ENCODE data around the gene PTPN20. TPM values are rescaled to one million over a fixed set of nuclear protein-coding genes. Genes with fewer than 3 reads are reported as not detected.
"Not testable (repeated sequence)": the region's sequence is repeated elsewhere in the genome, so short reads cannot be mapped to it uniquely, and the experiment has no call there.

Gene PTPN20
- total and polyA plus RNA-seq, 5 donors from 2014 or later: 0.17 to 0.69 (median 0.44) TPM; not detected in 2

DNA sequence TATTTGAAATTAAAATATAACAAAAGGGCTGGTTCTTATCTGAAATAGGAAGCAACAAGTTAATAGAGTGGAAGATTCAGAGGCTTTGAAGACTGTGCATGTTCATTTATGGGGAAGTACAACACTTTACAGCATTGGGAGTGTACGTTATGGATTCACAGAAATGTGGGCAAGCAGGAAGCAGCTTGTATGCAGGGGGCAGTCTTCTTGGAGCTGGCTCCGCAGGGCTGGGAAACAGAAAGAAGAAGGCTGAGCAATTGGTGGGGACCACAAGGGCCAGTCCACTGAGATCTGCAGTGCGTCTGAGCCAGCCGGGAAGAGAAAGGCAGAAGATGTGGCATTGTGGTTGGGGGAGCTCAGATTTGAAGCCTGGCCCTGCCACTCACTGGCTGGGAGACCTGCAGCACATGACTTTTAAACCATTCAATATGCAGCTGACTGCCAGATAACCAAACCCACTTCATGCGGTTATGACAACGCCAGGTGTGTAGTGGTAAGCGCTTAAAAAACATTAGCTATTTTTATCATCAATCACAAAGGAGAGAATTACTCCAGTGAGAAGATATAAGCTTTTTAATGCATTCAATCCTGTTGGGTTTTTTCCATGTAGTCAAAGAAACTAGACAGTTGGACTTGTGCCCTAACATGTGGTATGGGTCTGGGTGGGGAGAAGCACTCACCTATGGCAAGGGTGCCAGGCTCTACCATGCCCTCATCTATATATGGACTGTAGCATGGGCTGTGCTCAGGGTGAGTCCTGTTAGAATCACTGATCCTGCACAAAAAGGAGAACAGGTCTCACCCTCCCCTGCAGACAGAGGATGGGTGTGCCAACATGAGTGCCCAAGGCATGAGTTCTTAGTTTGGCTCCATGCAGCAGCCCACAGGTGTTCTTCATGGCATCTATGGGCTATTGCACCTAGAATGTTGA, 14.2 kb upstream of the PTPN20 start:
- H3K9me3 Mint-ChIP-seq; DNase-seq; H3K27ac ChIP-seq (ENCODE audit: insufficient read depth, low read length, poor library complexity, severe bottlenecking); H3K27me3 Mint-ChIP-seq; H3K4me3 Mint-ChIP-seq; H3K4me3 ChIP-seq (ENCODE audit: low read depth, low read length); H3K36me3 ChIP-seq (ENCODE audit: control insufficient read depth, insufficient read depth, low read length); H3K4me1 ChIP-seq (ENCODE audit: control insufficient read depth, insufficient read depth, low read length, poor library complexity, severe bottlenecking); H3K36me3 Mint-ChIP-seq; ATAC-seq (ENCODE audit: low read depth in 2 of 2); H3K27me3 ChIP-seq (ENCODE audit: control insufficient read depth, insufficient read depth, low read length); H3K9me3 ChIP-seq (ENCODE audit: control insufficient read depth in 2 of 2, low read length in 2 of 2); H3K4me1 Mint-ChIP-seq; H3K27ac Mint-ChIP-seq: not testable (repeated sequence)

- H3K27me3 Mint-ChIP-seq; DNase-seq; H3K4me1 Mint-ChIP-seq; H3K4me3 ChIP-seq (ENCODE audit: low read depth, low read length); H3K36me3 Mint-ChIP-seq; H3K27me3 ChIP-seq (ENCODE audit: control insufficient read depth, insufficient read depth, low read length); H3K9me3 ChIP-seq (ENCODE audit: control insufficient read depth in 2 of 2, low read length in 2 of 2); H3K27ac Mint-ChIP-seq; ATAC-seq (ENCODE audit: low read depth in 2 of 2); H3K27ac ChIP-seq (ENCODE audit: insufficient read depth, low read length, poor library complexity, severe bottlenecking); H3K4me3 Mint-ChIP-seq; H3K9me3 Mint-ChIP-seq; H3K36me3 ChIP-seq (ENCODE audit: control insufficient read depth, insufficient read depth, low read length); H3K4me1 ChIP-seq (ENCODE audit: control insufficient read depth, insufficient read depth, low read length, poor library complexity, severe bottlenecking): not testable (repeated sequence)
Measured at GRCh38 chr10:46901247-46901646, 10.0 kb upstream of the PTPN20 start.

DNA sequence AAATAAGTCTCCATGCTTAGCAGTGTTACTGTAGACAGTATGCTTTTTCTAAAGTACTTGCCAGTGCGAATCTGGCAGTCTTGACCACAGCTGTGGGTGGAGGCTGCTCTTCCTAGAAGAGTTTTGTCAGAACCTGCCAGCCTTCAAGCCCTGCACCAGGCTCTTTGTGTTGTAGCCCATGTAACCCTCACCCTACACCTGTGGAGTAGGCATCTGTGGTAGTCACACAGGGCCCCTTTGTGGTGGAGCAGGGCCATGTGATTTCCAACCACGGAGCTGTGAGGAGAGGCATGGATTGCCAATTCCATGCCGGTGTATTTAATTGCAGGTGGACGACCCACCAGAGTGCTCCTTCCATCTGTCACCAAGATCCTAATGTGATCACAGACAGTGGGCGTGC, 7.4 kb upstream of the PTPN20 start:
- H3K4me3 ChIP-seq (ENCODE audit: low read depth, low read length); H3K9me3 Mint-ChIP-seq; DNase-seq; H3K36me3 ChIP-seq (ENCODE audit: control insufficient read depth, insufficient read depth, low read length); H3K27me3 Mint-ChIP-seq; H3K4me1 ChIP-seq (ENCODE audit: control insufficient read depth, insufficient read depth, low read length, poor library complexity, severe bottlenecking); H3K27ac ChIP-seq (ENCODE audit: insufficient read depth, low read length, poor library complexity, severe bottlenecking); H3K4me3 Mint-ChIP-seq; H3K36me3 Mint-ChIP-seq; H3K9me3 ChIP-seq (ENCODE audit: control insufficient read depth in 2 of 2, low read length in 2 of 2); H3K27ac Mint-ChIP-seq; H3K27me3 ChIP-seq (ENCODE audit: control insufficient read depth, insufficient read depth, low read length); H3K4me1 Mint-ChIP-seq; ATAC-seq (ENCODE audit: low read depth in 2 of 2): not testable (repeated sequence)

DNA sequence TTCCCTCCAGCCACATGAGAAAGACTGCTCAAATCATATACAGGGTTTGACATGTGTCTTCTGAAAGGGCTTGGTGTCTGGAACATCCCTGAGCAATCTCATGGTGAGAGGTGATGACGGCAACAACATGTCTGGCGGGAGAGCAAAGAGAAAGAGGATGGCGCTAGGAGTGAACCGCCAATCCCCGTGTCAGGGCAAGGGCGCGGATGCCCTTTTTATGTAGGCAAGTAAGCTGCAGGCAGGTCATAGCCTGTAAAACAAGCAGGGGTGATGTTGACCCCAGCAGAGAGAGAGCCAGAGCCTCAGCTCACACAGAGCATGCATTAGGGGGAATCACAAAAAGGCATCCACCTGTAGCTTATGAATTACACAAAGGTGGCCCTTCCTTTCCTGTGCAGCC, 4.9 kb upstream of the PTPN20 start:
- DNase-seq; H3K9me3 ChIP-seq (ENCODE audit: control insufficient read depth in 2 of 2, low read length in 2 of 2); H3K27ac ChIP-seq (ENCODE audit: insufficient read depth, low read length, poor library complexity, severe bottlenecking); H3K27me3 ChIP-seq (ENCODE audit: control insufficient read depth, insufficient read depth, low read length); H3K4me1 ChIP-seq (ENCODE audit: control insufficient read depth, insufficient read depth, low read length, poor library complexity, severe bottlenecking); H3K36me3 ChIP-seq (ENCODE audit: control insufficient read depth, insufficient read depth, low read length); H3K4me3 Mint-ChIP-seq; H3K36me3 Mint-ChIP-seq; H3K27ac Mint-ChIP-seq; H3K4me3 ChIP-seq (ENCODE audit: low read depth, low read length); H3K4me1 Mint-ChIP-seq; ATAC-seq (ENCODE audit: low read depth in 2 of 2); H3K9me3 Mint-ChIP-seq; H3K27me3 Mint-ChIP-seq: not testable (repeated sequence)

DNA sequence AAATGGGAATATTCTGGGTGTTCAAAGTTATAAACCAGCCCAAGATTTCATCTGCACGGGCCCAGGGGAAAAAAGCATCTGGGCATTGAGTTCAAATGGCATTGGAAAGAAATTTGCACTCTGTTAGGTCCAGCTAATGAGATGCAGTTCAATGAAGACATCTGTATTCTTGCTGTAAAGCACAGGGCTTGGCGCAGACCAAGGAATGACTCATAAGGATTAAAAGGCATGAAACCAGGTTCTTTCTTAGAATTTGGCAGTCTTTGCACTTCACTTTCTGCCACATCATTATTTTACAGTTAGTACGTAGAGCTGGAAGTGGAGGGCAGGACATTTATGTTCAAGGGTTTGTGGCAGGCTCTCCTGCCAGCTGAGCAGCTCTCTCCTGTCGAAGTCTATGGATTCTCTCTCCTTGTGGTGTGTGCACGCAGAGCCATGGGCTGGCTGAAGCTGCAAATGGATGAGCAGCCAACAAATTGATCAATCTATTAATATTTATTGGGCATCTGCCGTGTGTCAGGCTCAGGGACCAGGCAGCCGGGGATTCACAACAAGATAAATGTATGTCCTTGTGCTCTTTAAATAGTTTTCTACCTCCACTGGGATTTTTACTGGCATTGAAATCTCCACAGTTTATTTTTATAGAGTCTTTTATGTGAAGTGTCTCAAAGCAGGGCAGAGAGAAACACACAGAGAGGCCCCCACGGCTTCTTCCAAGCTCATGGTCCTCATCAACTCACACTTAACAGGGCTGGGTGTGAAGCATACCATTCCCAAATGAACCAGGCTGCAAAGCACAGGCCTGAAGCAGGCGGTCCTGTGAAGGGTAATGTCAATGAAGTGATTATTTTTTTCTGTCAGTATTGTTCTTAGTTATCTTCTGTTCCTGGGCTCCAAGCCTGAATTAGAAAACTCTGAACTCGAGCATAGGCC, 3.8 kb upstream of the PTPN20 start:
- not testable (repeated sequence) for H3K4me3 ChIP-seq (ENCODE audit: low read depth, low read length); H3K4me3 Mint-ChIP-seq; H3K9me3 Mint-ChIP-seq; H3K36me3 Mint-ChIP-seq; DNase-seq; H3K36me3 ChIP-seq (ENCODE audit: control insufficient read depth, insufficient read depth, low read length); H3K27me3 ChIP-seq (ENCODE audit: control insufficient read depth, insufficient read depth, low read length); H3K27ac Mint-ChIP-seq; H3K27me3 Mint-ChIP-seq; H3K27ac ChIP-seq (ENCODE audit: insufficient read depth, low read length, poor library complexity, severe bottlenecking); H3K9me3 ChIP-seq (ENCODE audit: control insufficient read depth in 2 of 2, low read length in 2 of 2); ATAC-seq (ENCODE audit: low read depth in 2 of 2); H3K4me1 Mint-ChIP-seq; H3K4me1 ChIP-seq (ENCODE audit: control insufficient read depth, insufficient read depth, low read length, poor library complexity, severe bottlenecking)

DNA sequence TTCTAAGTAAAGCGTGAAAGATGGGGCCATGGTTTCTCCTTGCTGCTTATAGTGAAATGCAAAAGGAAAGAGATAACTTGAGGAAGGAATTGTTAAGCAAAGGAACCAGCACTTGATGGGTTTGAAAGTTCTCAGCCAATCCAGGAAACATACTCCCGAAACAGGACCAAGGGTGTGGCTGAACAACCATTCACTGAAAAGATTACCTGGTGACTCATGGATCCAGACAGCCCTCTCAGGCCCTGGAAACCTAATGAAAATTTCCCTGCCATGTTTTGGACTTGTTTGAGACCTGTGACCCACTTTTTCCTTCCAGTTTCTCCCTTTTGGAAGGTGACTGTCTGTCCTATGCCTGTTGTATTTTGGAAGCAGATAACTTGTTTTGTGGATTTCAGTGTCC, 11.3 kb downstream of the PTPN20 start:
- H3K9me3 Mint-ChIP-seq; H3K27me3 ChIP-seq (ENCODE audit: control insufficient read depth, insufficient read depth, low read length); H3K4me3 Mint-ChIP-seq; ATAC-seq (ENCODE audit: low read depth in 2 of 2); H3K9me3 ChIP-seq (ENCODE audit: control insufficient read depth in 2 of 2, low read length in 2 of 2); H3K4me1 Mint-ChIP-seq; H3K36me3 Mint-ChIP-seq; H3K27ac ChIP-seq (ENCODE audit: insufficient read depth, low read length, poor library complexity, severe bottlenecking); H3K4me3 ChIP-seq (ENCODE audit: low read depth, low read length); H3K36me3 ChIP-seq (ENCODE audit: control insufficient read depth, insufficient read depth, low read length); H3K4me1 ChIP-seq (ENCODE audit: control insufficient read depth, insufficient read depth, low read length, poor library complexity, severe bottlenecking); H3K27ac Mint-ChIP-seq; H3K27me3 Mint-ChIP-seq; DNase-seq: not testable (repeated sequence)

DNA sequence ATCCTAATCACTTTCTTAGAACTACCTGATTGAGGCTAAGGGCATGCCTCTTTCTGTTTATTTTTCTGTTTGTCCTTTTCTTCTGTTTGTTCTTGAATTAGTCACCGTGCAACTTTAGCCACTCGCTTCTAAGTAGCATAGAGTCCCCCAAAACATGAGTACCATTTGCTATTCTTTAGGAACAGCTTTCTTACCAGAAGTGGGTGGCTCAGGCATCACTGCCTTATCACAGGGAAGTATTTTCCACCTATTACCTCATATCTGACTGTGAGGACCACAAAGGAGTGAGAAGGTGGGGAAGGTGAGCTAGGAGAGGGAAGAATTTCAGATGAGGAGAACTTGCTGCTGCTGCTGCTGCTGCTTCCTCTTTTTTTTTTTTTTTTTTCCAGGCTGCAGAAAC, 13.9 kb downstream of the PTPN20 start:
- not testable (repeated sequence) for H3K27ac ChIP-seq (ENCODE audit: insufficient read depth, low read length, poor library complexity, severe bottlenecking); DNase-seq; H3K4me3 ChIP-seq (ENCODE audit: low read depth, low read length); H3K27me3 ChIP-seq (ENCODE audit: control insufficient read depth, insufficient read depth, low read length); H3K9me3 Mint-ChIP-seq; H3K4me1 ChIP-seq (ENCODE audit: control insufficient read depth, insufficient read depth, low read length, poor library complexity, severe bottlenecking); H3K27ac Mint-ChIP-seq; ATAC-seq (ENCODE audit: low read depth in 2 of 2); H3K4me1 Mint-ChIP-seq; H3K36me3 Mint-ChIP-seq; H3K4me3 Mint-ChIP-seq; H3K27me3 Mint-ChIP-seq; H3K36me3 ChIP-seq (ENCODE audit: control insufficient read depth, insufficient read depth, low read length); H3K9me3 ChIP-seq (ENCODE audit: control insufficient read depth in 2 of 2, low read length in 2 of 2)

Data from CD4-positive, CD25-positive, alpha-beta regulatory T cell (primary cell).